GM23338 (cell line): ENCODE results near the gene CYFIP2. TPM values are rescaled to one million over a fixed set of nuclear protein-coding genes. Genes with fewer than 3 reads are reported as not detected.

ENCODE experiments used
- ATAC-seq: fragments of 200-7000 bp; cut with Tn5 transposase; 3 replicates; pipeline ENCODE4 v1.9.1; 2020
- DNase-seq: peaks from one replicate; pipeline ENCODE4 v3.0.0-alpha.2; 2015; ENCODE audit warnings: low spot score
- H2AFZ ChIP-seq: fragments of 200-600 bp; sonication (generic); 2 replicates; pipeline ENCODE4 v1.8.0; 2016; ENCODE audit warnings: antibody characterized with exemption, mild to moderate bottlenecking, moderate library complexity
- H3F3A ChIP-seq: fragments of 200-600 bp; sonication (generic); replicated peaks from 2 replicates; pipeline ENCODE4 v1.8.0; 2017; ENCODE audit warnings: antibody characterized with exemption, mixed run types, low read depth
- H3K27ac ChIP-seq: fragments of 200-600 bp; sonication (generic); 2 replicates; pipeline ENCODE4 v1.6.1; 2016; ENCODE audit warnings: low read depth
- H3K27me3 ChIP-seq: fragments of 200-600 bp; sonication (generic); 2 replicates; pipeline ENCODE4 v1.8.0; 2016; ENCODE audit warnings: mild to moderate bottlenecking, mixed run types, moderate library complexity; ENCODE audit not compliant: insufficient read depth
- H3K36me3 ChIP-seq: fragments of 200-600 bp; sonication (generic); 2 replicates; pipeline ENCODE4 v1.8.0; 2016; ENCODE audit warnings: mild to moderate bottlenecking; ENCODE audit not compliant: insufficient read depth
- H3K4me1 ChIP-seq: fragments of 200-600 bp; sonication (generic); 2 replicates; pipeline ENCODE4 v1.8.0; 2016; ENCODE audit warnings: mild to moderate bottlenecking, moderate library complexity; ENCODE audit not compliant: insufficient read depth
- H3K4me2 ChIP-seq: fragments of 200-600 bp; sonication (generic); 2 replicates; pipeline ENCODE4 v1.7.1; 2017; ENCODE audit warnings: mixed run types
- H3K4me3 ChIP-seq: fragments of 200-600 bp; sonication (generic); 2 replicates; pipeline ENCODE4 v1.6.1; 2016; ENCODE audit warnings: mixed run types
- H3K79me2 ChIP-seq: fragments of 200-600 bp; sonication (generic); replicated peaks from 2 replicates; pipeline ENCODE4 v1.8.0; 2017; ENCODE audit warnings: mild to moderate bottlenecking; ENCODE audit not compliant: insufficient read depth
- H3K9me2 ChIP-seq: fragments of 200-600 bp; sonication (generic); 2 replicates; pipeline ENCODE4 v1.8.0; 2017; ENCODE audit not compliant: insufficient read depth
- H4K20me1 ChIP-seq: fragments of 200-600 bp; sonication (generic); replicated peaks from 2 replicates; pipeline ENCODE4 v1.8.0; 2017; ENCODE audit warnings: mild to moderate bottlenecking; ENCODE audit not compliant: insufficient read depth
- H3K27ac Mint-ChIP-seq: 2 replicates; pipeline ENCODE4 v1.8.0; 2020; ENCODE audit warnings: inconsistent platforms, mild to moderate bottlenecking, moderate library complexity, mixed read lengths
- H3K27me3 Mint-ChIP-seq: 3 replicates; pipeline ENCODE4 v1.8.0; 2022; ENCODE audit warnings: low read depth, mild to moderate bottlenecking, moderate library complexity, mixed read lengths, inconsistent platforms; ENCODE audit not compliant: insufficient read depth, poor library complexity
- H3K36me3 Mint-ChIP-seq: 3 replicates; pipeline ENCODE4 v1.8.0; 2021; ENCODE audit warnings: low read depth, mild to moderate bottlenecking, inconsistent platforms, moderate library complexity, mixed read lengths
- H3K4me1 Mint-ChIP-seq: 3 replicates; pipeline ENCODE4 v1.8.0; 2020; ENCODE audit warnings: mild to moderate bottlenecking, inconsistent platforms, mixed read lengths
- H3K4me3 Mint-ChIP-seq: 3 replicates; pipeline ENCODE4 v1.8.0; 2021; ENCODE audit warnings: moderate library complexity, mild to moderate bottlenecking, inconsistent platforms, mixed read lengths
- H3K9me3 Mint-ChIP-seq: 3 replicates; pipeline ENCODE4 v1.8.0; 2020; ENCODE audit warnings: moderate library complexity, mild to moderate bottlenecking, inconsistent platforms, mixed read lengths
- CREB1 ChIP-seq: fragments of 250-450 bp; sonication (Bioruptor Pico); IDR thresholded peaks from 2 replicates; pipeline ENCODE4 v1.5.0; 2020; ENCODE audit warnings: low read depth, mild to moderate bottlenecking, moderate library complexity
- EZH2 ChIP-seq: fragments of 200-600 bp; sonication (generic); IDR thresholded peaks from one replicate; pipeline ENCODE4 v1.8.0; 2017; ENCODE audit warnings: antibody characterized with exemption, mild to moderate bottlenecking, low read depth; ENCODE audit not compliant: unreplicated experiment
- EZH2phosphoT487 ChIP-seq: fragments of 200-600 bp; sonication (generic); IDR thresholded peaks from one replicate; pipeline ENCODE4 v1.8.1; 2018; ENCODE audit warnings: antibody characterized with exemption; ENCODE audit not compliant: unreplicated experiment
- JUNB ChIP-seq: IDR thresholded peaks from one replicate; pipeline ENCODE4 v1.6.1; 2016; ENCODE audit warnings: antibody characterized with exemption; ENCODE audit not compliant: unreplicated experiment
- NANOG ChIP-seq: IDR thresholded peaks from 2 replicates; pipeline ENCODE4 v1.6.1; 2016; ENCODE audit warnings: antibody characterized with exemption, borderline replicate concordance
- POLR2AphosphoS5 ChIP-seq: IDR thresholded peaks from 2 replicates; pipeline ENCODE4 v1.6.1; 2016; ENCODE audit warnings: antibody characterized with exemption, low read depth
- STAT1 ChIP-seq: IDR thresholded peaks from one replicate; pipeline ENCODE4 v1.6.1; 2016; ENCODE audit warnings: antibody characterized with exemption; ENCODE audit not compliant: unreplicated experiment
- ZNF114 ChIP-seq: fragments of 250-450 bp; sonication (Bioruptor Pico); IDR thresholded peaks from 2 replicates; pipeline ENCODE4 v1.5.0; 2020; ENCODE audit warnings: mild to moderate bottlenecking, moderate library complexity
- ZNF331 ChIP-seq: fragments of 250-450 bp; sonication (Bioruptor Pico); IDR thresholded peaks from 2 replicates; pipeline ENCODE4 v1.5.0; 2020; ENCODE audit warnings: low read depth, mild to moderate bottlenecking, moderate library complexity
- polyA plus RNA-seq: library from polyadenylated mRNA; unstranded; fragments of >200 nt; fragmentation: Nextera tagmentation; extraction: Ambion mirVana; gene quantifications from 2 replicates; pipeline ENCODE4 v1.2.1, GENCODE V29; 2016
- total RNA-seq: library from RNA; depleted of rRNA; stranded (reverse); fragments of >200 nt; shearing (Covaris generic); gene quantifications from 2 replicates; pipeline ENCODE4 v1.2.3, GENCODE V29; 2014
- TF ChIP-seq, protein P1 (sequence below): IDR thresholded peaks from 2 replicates; pipeline ENCODE4 v1.6.1; 2016; ENCODE audit warnings: antibody characterized with exemption
- TF ChIP-seq, protein P2 (sequence below): fragments of 250-450 bp; sonication (Bioruptor Pico); IDR thresholded peaks from 2 replicates; pipeline ENCODE4 v1.5.0; 2020; ENCODE audit warnings: mild to moderate bottlenecking, moderate library complexity
- TF ChIP-seq, protein P3 (sequence below), 2 experiments: fragments of 200-600 bp in 1 of 2; sonication (generic) in 1 of 2; conservative IDR thresholded peaks; 2 replicates each; pipeline versions ENCODE4 v1.5.1 to v1.6.1; 2016 to 2017; ENCODE audit warnings: antibody characterized with exemption in 2 of 2, low read depth in 2 of 2, mild to moderate bottlenecking in 2 of 2, moderate library complexity in 1 of 2
- TF ChIP-seq, protein P4 (sequence below): IDR thresholded peaks from one replicate; pipeline ENCODE4 v1.6.1; 2018; ENCODE audit warnings: antibody characterized with exemption; ENCODE audit not compliant: unreplicated experiment

CYFIP2 gene
- total and polyA plus RNA-seq, 2 experiments from 2014 or later, result 54.1 to 98.4 TPM

DNA sequence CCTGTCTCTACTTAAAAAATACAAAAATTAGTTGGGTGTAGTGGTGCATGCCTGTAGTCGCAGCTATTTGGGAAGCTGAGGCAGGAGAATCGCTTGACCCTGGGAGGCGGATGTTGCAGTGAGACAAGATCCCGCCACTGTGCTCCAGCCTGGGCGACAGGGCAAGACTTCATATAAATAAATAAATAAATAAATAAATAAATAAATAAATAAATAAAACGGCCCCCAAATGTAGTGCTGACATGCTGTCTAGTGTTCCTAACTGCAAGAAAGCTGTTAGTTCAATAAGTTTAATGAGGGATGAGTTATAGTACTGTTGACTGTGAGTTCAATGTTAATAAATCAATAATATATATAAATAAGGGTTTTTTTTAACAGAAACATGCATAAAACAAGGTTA lies 7.5 kb upstream of the CYFIP2 start:
- Histone ChIP-seq H4K20me1 (no peaks in the 10 kb centered on the region), H3F3A (no peaks in the 10 kb centered on the region), H3K4me3 (no peak overlapping the region), H3K4me1 (no peaks in the 10 kb centered on the region), H3K9me2 (peaks cover 7% of the 10 kb centered on the region; the same call in 1 of the 2 replicates), H2AFZ (no peak overlapping the region), H3K27me3 (no peaks in the 10 kb centered on the region), H3K79me2 (no peaks in the 10 kb centered on the region), H3K36me3 (no peaks in the 10 kb centered on the region), H3K27ac (no peak overlapping the region), H3K4me2 (no peak overlapping the region)
- Mint-ChIP-seq H3K4me3 (no peak overlapping the region), H3K9me3 (no peaks in the 10 kb centered on the region), H3K27me3 (peaks cover 3% of the 10 kb centered on the region), H3K4me1 (peaks cover 4% of the 10 kb centered on the region), H3K27ac (no peak overlapping the region), H3K36me3 (no peaks in the 10 kb centered on the region)
- ATAC-seq, result no peak
- TF ChIP-seq, protein P1, sequence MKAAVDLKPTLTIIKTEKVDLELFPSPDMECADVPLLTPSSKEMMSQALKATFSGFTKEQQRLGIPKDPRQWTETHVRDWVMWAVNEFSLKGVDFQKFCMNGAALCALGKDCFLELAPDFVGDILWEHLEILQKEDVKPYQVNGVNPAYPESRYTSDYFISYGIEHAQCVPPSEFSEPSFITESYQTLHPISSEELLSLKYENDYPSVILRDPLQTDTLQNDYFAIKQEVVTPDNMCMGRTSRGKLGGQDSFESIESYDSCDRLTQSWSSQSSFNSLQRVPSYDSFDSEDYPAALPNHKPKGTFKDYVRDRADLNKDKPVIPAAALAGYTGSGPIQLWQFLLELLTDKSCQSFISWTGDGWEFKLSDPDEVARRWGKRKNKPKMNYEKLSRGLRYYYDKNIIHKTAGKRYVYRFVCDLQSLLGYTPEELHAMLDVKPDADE, result no peak
- TF ChIP-seq STAT1, result no peak
- TF ChIP-seq, protein P2, sequence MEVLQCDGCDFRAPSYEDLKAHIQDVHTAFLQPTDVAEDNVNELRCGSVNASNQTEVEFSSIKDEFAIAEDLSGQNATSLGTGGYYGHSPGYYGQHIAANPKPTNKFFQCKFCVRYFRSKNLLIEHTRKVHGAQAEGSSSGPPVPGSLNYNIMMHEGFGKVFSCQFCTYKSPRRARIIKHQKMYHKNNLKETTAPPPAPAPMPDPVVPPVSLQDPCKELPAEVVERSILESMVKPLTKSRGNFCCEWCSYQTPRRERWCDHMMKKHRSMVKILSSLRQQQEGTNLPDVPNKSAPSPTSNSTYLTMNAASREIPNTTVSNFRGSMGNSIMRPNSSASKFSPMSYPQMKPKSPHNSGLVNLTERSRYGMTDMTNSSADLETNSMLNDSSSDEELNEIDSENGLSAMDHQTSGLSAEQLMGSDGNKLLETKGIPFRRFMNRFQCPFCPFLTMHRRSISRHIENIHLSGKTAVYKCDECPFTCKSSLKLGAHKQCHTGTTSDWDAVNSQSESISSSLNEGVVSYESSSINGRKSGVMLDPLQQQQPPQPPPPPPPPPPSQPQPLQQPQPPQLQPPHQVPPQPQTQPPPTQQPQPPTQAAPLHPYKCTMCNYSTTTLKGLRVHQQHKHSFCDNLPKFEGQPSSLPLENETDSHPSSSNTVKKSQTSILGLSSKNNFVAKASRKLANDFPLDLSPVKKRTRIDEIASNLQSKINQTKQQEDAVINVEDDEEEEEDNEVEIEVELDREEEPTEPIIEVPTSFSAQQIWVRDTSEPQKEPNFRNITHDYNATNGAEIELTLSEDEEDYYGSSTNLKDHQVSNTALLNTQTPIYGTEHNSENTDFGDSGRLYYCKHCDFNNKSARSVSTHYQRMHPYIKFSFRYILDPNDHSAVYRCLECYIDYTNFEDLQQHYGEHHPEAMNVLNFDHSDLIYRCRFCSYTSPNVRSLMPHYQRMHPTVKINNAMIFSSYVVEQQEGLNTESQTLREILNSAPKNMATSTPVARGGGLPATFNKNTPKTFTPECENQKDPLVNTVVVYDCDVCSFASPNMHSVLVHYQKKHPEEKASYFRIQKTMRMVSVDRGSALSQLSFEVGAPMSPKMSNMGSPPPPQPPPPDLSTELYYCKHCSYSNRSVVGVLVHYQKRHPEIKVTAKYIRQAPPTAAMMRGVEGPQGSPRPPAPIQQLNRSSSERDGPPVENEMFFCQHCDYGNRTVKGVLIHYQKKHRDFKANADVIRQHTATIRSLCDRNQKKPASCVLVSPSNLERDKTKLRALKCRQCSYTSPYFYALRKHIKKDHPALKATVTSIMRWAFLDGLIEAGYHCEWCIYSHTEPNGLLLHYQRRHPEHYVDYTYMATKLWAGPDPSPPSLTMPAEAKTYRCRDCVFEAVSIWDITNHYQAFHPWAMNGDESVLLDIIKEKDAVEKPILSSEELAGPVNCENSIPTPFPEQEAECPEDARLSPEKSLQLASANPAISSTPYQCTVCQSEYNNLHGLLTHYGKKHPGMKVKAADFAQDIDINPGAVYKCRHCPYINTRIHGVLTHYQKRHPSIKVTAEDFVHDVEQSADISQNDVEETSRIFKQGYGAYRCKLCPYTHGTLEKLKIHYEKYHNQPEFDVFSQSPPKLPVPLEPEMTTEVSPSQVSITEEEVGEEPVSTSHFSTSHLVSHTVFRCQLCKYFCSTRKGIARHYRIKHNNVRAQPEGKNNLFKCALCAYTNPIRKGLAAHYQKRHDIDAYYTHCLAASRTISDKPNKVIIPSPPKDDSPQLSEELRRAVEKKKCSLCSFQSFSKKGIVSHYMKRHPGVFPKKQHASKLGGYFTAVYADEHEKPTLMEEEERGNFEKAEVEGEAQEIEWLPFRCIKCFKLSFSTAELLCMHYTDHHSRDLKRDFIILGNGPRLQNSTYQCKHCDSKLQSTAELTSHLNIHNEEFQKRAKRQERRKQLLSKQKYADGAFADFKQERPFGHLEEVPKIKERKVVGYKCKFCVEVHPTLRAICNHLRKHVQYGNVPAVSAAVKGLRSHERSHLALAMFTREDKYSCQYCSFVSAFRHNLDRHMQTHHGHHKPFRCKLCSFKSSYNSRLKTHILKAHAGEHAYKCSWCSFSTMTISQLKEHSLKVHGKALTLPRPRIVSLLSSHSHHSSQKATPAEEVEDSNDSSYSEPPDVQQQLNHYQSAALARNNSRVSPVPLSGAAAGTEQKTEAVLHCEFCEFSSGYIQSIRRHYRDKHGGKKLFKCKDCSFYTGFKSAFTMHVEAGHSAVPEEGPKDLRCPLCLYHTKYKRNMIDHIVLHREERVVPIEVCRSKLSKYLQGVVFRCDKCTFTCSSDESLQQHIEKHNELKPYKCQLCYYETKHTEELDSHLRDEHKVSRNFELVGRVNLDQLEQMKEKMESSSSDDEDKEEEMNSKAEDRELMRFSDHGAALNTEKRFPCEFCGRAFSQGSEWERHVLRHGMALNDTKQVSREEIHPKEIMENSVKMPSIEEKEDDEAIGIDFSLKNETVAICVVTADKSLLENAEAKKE (CRISPR knock-in tag), result no peak
- TF ChIP-seq, protein P3, sequence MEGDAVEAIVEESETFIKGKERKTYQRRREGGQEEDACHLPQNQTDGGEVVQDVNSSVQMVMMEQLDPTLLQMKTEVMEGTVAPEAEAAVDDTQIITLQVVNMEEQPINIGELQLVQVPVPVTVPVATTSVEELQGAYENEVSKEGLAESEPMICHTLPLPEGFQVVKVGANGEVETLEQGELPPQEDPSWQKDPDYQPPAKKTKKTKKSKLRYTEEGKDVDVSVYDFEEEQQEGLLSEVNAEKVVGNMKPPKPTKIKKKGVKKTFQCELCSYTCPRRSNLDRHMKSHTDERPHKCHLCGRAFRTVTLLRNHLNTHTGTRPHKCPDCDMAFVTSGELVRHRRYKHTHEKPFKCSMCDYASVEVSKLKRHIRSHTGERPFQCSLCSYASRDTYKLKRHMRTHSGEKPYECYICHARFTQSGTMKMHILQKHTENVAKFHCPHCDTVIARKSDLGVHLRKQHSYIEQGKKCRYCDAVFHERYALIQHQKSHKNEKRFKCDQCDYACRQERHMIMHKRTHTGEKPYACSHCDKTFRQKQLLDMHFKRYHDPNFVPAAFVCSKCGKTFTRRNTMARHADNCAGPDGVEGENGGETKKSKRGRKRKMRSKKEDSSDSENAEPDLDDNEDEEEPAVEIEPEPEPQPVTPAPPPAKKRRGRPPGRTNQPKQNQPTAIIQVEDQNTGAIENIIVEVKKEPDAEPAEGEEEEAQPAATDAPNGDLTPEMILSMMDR (conservative IDR thresholded peaks at IDR 0.05; ENCODE audit: low read depth in 2 of 2), result no peak
- no peak for TF ChIP-seq ZNF114 (CRISPR knock-in tag)
- TF ChIP-seq NANOG, result no peak
- TF ChIP-seq CREB1 (CRISPR knock-in tag), result no peak
- TF ChIP-seq, protein P4, sequence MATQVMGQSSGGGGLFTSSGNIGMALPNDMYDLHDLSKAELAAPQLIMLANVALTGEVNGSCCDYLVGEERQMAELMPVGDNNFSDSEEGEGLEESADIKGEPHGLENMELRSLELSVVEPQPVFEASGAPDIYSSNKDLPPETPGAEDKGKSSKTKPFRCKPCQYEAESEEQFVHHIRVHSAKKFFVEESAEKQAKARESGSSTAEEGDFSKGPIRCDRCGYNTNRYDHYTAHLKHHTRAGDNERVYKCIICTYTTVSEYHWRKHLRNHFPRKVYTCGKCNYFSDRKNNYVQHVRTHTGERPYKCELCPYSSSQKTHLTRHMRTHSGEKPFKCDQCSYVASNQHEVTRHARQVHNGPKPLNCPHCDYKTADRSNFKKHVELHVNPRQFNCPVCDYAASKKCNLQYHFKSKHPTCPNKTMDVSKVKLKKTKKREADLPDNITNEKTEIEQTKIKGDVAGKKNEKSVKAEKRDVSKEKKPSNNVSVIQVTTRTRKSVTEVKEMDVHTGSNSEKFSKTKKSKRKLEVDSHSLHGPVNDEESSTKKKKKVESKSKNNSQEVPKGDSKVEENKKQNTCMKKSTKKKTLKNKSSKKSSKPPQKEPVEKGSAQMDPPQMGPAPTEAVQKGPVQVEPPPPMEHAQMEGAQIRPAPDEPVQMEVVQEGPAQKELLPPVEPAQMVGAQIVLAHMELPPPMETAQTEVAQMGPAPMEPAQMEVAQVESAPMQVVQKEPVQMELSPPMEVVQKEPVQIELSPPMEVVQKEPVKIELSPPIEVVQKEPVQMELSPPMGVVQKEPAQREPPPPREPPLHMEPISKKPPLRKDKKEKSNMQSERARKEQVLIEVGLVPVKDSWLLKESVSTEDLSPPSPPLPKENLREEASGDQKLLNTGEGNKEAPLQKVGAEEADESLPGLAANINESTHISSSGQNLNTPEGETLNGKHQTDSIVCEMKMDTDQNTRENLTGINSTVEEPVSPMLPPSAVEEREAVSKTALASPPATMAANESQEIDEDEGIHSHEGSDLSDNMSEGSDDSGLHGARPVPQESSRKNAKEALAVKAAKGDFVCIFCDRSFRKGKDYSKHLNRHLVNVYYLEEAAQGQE, result no peak
- TF ChIP-seq POLR2AphosphoS5, result no peak
- no peak for TF ChIP-seq EZH2phosphoT487
- no peak for TF ChIP-seq EZH2
- TF ChIP-seq ZNF331 (CRISPR knock-in tag), result no peak
- TF ChIP-seq JUNB, result no peak
- no peak for DNase-seq
